ENCODE results near the gene DPP7. TPM values are rescaled to one million over a fixed set of nuclear protein-coding genes. Genes with fewer than 3 reads are reported as not detected.
A peak's percentile ranks its signal among the peaks of the same experiment; 100 is the strongest.

DPP7 gene
- polyA plus RNA-seq (2013) = 11.0 and 12.4 TPM in 2 replicates

DNA sequence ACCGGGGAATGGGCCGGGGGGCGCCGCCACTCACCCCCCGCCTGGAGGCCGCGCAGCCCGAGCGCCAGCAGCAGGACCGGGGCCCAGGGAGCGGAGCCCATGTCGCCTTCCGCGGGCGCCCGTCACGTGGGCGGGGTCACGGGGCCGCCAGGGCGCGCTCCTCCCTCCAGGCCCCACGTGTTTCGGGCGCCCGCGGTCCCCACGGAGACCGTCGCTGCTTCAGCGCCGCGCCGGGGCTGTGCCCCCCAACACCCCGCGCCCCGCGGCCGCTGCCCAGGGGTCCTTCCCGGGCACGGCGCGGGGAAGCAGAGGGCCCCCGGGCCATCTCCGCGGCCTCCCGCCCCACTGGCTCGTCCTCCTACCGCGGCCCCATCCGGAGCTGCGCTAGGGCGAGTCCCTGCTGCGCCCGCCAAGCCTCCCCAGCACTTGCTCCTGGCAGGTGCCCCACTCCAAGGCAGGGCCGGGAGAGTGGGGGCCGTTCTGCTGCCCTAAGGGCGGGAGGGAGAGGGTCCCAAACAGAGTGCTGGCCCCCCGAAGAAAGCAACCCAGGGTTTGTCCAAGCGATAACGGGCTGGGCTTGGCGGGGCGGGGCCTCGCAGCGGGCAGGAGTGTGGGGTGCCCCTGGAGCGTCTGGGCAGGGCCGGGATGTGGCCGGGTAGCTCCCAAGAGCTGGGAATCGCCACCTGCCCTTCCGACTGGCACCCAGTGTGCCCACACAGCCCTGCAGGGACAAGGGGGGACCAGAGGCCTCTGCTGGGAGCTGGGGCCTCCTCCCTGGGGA lies at the start of gene DPP7:
TSS of gene DPP7 (minus strand) at position 121 of the 781 bp plus-strand sequence. CDS start at position 101, 20 bp downstream.
- Histone ChIP-seq H3K27me3 (ENCODE audit: insufficient read depth, low read length) (peaks cover 24% of the 10 kb centered on the region), H3K36me3 (ENCODE audit: control insufficient read depth in 1 of 2, insufficient read depth in 2 of 2, low read length in 2 of 2) (peaks cover under 1 to 3% of the 10 kb centered on the region in 2 experiments), H3K9ac (ENCODE audit: low read length) (no peak within 1 kb of the TSS), H3K79me2 (ENCODE audit: control insufficient read depth, insufficient read depth, low read length, poor library complexity) (no peaks in the 10 kb centered on the region), H3K4me1 (ENCODE audit: control insufficient read depth in 1 of 2, insufficient read depth in 2 of 2, low read length in 2 of 2) (no peaks in the 10 kb centered on the region), H3K4ac (ENCODE audit: low read depth, low read length) (no peak within 1 kb of the TSS), H3K4me3 (ENCODE audit: low read depth, low read length) (no peak within 1 kb of the TSS), H2BK5ac (ENCODE audit: low read depth, low read length, poor library complexity) (no peak within 1 kb of the TSS), H3K79me1 (ENCODE audit: low read length) (no peaks in the 10 kb centered on the region), H4K12ac (ENCODE audit: low read depth, low read length) (no peak within 1 kb of the TSS), H2BK12ac (ENCODE audit: low read length) (no peak within 1 kb of the TSS), H3K9me3 (ENCODE audit: insufficient read depth, low read depth, low read length) (no peaks in the 10 kb centered on the region), H4K8ac (ENCODE audit: low read depth, low read length) (no peak within 1 kb of the TSS), H3K18ac (ENCODE audit: low read length) (no peak within 1 kb of the TSS), H3K4me2 (ENCODE audit: low read length) (peak within 1 kb of the TSS; percentile 59), H3K23ac (ENCODE audit: low read length) (no peak within 1 kb of the TSS), H3K27ac (ENCODE audit: low read depth, low read length) (no peak within 1 kb of the TSS), H4K91ac (ENCODE audit: low read depth, low read length) (no peak within 1 kb of the TSS), H2AFZ (ENCODE audit: insufficient read depth, low read length, poor library complexity) (no peak within 1 kb of the TSS), H2AK5ac (ENCODE audit: low read length) (no peak within 1 kb of the TSS), H3K14ac (ENCODE audit: low read length) (no peak within 1 kb of the TSS), H2BK120ac (ENCODE audit: insufficient read depth, low read length, poor library complexity) (no peak within 1 kb of the TSS)
- peak in 1 of 2 donors; percentile 54 for DNase-seq
- WGBS (ENCODE audit: extremely low coverage, insufficient coverage, insufficient read length) = no CpG with 5 or more reads among the region's 70 CpGs

DNA sequence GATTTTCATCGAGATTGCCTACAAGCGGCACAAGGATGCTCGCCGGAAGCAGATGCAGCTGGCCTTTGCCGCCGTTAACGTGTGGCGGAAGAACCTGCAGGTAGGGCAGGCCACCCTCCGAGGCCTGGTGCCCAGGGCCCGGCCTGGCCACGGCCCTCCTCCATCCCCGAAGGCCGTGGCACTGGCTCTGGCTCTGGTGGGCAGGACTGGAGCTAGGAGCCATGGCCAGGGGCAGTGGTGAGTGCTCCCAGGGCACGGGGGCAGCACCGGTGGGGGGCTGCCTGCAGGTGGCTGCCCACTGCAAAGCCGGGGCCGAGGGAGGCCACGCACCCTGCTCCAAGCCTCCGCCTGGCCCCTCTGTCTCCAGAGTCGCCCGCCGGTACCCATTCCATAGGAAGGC lies 49.3 kb upstream of the DPP7 start:
- no peak overlapping the region for H3K4me2 ChIP-seq (ENCODE audit: low read length)
- no peaks in the 10 kb centered on the region for H3K36me3 ChIP-seq (ENCODE audit: control insufficient read depth in 1 of 2, insufficient read depth in 2 of 2, low read length in 2 of 2)
- no peak overlapping the region for H2BK12ac ChIP-seq (ENCODE audit: low read length)
- no peak overlapping the region for H2AK5ac ChIP-seq (ENCODE audit: low read length)
- no peak overlapping the region for H3K4ac ChIP-seq (ENCODE audit: low read depth, low read length)
- no peaks in the 10 kb centered on the region for H3K79me2 ChIP-seq (ENCODE audit: control insufficient read depth, insufficient read depth, low read length, poor library complexity)
- no peak for DNase-seq
- H3K27ac ChIP-seq (ENCODE audit: low read depth, low read length) = no peak overlapping the region
- no peaks in the 10 kb centered on the region for H3K79me1 ChIP-seq (ENCODE audit: low read length)
- no peak overlapping the region for H3K9ac ChIP-seq (ENCODE audit: low read length)
- peaks cover 11% of the 10 kb centered on the region for H3K9me3 ChIP-seq (ENCODE audit: insufficient read depth, low read depth, low read length)
- no peak overlapping the region for H3K4me3 ChIP-seq (ENCODE audit: low read depth, low read length)
- H2AFZ ChIP-seq (ENCODE audit: insufficient read depth, low read length, poor library complexity) = no peak overlapping the region
- no peak overlapping the region for H4K91ac ChIP-seq (ENCODE audit: low read depth, low read length)
- H3K27me3 ChIP-seq (ENCODE audit: insufficient read depth, low read length) = peaks cover 71% of the 10 kb centered on the region
- no peak overlapping the region for H2BK120ac ChIP-seq (ENCODE audit: insufficient read depth, low read length, poor library complexity)
- WGBS (ENCODE audit: extremely low coverage, insufficient coverage, insufficient read length) = no CpG with 5 or more reads among the region's 22 CpGs
- H3K14ac ChIP-seq (ENCODE audit: low read length) = no peak overlapping the region
- H3K18ac ChIP-seq (ENCODE audit: low read length) = no peak overlapping the region
- H3K4me1 ChIP-seq (ENCODE audit: control insufficient read depth in 1 of 2, insufficient read depth in 2 of 2, low read length in 2 of 2) = peaks cover 0 to 4% of the 10 kb centered on the region in 2 experiments
- H4K12ac ChIP-seq (ENCODE audit: low read depth, low read length) = no peak overlapping the region
- H2BK5ac ChIP-seq (ENCODE audit: low read depth, low read length, poor library complexity) = no peak overlapping the region
- no peak overlapping the region for H4K8ac ChIP-seq (ENCODE audit: low read depth, low read length)
- no peak overlapping the region for H3K23ac ChIP-seq (ENCODE audit: low read length)

DNA sequence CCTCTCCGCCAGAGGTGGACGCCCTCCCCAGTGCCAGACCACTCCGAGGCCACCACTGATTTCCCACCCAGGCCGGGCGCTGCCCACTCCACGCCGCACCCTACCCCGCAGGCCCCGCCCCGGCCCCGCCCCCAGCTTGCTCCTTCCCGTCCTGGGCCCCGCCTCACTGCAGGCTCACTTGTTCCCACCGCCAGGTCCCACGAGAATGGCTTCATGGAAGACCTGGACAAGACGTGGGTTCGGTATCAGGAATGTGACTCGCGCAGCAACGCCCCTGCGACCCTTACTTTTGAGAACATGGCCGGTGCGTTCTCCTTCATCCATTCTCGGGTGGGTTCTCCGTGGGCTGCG lies 48.8 kb upstream of the DPP7 start:
- peaks cover 11% of the 10 kb centered on the region for H3K9me3 ChIP-seq (ENCODE audit: insufficient read depth, low read depth, low read length)
- H3K4me2 ChIP-seq (ENCODE audit: low read length) = peak overlapping the region; percentile 20
- DNase-seq = no peak
- no CpG with 5 or more reads among the region's 26 CpGs for WGBS (ENCODE audit: extremely low coverage, insufficient coverage, insufficient read length)
- H2BK12ac ChIP-seq (ENCODE audit: low read length) = no peak overlapping the region
- H3K4ac ChIP-seq (ENCODE audit: low read depth, low read length) = no peak overlapping the region
- no peak overlapping the region for H4K8ac ChIP-seq (ENCODE audit: low read depth, low read length)
- H3K27ac ChIP-seq (ENCODE audit: low read depth, low read length) = no peak overlapping the region
- H3K27me3 ChIP-seq (ENCODE audit: insufficient read depth, low read length) = peaks cover 67% of the 10 kb centered on the region
- H2BK120ac ChIP-seq (ENCODE audit: insufficient read depth, low read length, poor library complexity) = no peak overlapping the region
- H2BK5ac ChIP-seq (ENCODE audit: low read depth, low read length, poor library complexity) = no peak overlapping the region
- H3K4me1 ChIP-seq (ENCODE audit: control insufficient read depth in 1 of 2, insufficient read depth in 2 of 2, low read length in 2 of 2) = peaks cover 0 to 2% of the 10 kb centered on the region in 2 experiments
- H3K4me3 ChIP-seq (ENCODE audit: low read depth, low read length) = no peak overlapping the region
- H2AFZ ChIP-seq (ENCODE audit: insufficient read depth, low read length, poor library complexity) = no peak overlapping the region
- no peak overlapping the region for H3K18ac ChIP-seq (ENCODE audit: low read length)
- H4K91ac ChIP-seq (ENCODE audit: low read depth, low read length) = no peak overlapping the region
- no peaks in the 10 kb centered on the region for H3K79me2 ChIP-seq (ENCODE audit: control insufficient read depth, insufficient read depth, low read length, poor library complexity)
- no peak overlapping the region for H4K12ac ChIP-seq (ENCODE audit: low read depth, low read length)
- no peaks in the 10 kb centered on the region for H3K36me3 ChIP-seq (ENCODE audit: control insufficient read depth in 1 of 2, insufficient read depth in 2 of 2, low read length in 2 of 2)
- H3K9ac ChIP-seq (ENCODE audit: low read length) = no peak overlapping the region
- H3K23ac ChIP-seq (ENCODE audit: low read length) = no peak overlapping the region
- no peak overlapping the region for H2AK5ac ChIP-seq (ENCODE audit: low read length)
- no peak overlapping the region for H3K14ac ChIP-seq (ENCODE audit: low read length)
- no peaks in the 10 kb centered on the region for H3K79me1 ChIP-seq (ENCODE audit: low read length)

DNA sequence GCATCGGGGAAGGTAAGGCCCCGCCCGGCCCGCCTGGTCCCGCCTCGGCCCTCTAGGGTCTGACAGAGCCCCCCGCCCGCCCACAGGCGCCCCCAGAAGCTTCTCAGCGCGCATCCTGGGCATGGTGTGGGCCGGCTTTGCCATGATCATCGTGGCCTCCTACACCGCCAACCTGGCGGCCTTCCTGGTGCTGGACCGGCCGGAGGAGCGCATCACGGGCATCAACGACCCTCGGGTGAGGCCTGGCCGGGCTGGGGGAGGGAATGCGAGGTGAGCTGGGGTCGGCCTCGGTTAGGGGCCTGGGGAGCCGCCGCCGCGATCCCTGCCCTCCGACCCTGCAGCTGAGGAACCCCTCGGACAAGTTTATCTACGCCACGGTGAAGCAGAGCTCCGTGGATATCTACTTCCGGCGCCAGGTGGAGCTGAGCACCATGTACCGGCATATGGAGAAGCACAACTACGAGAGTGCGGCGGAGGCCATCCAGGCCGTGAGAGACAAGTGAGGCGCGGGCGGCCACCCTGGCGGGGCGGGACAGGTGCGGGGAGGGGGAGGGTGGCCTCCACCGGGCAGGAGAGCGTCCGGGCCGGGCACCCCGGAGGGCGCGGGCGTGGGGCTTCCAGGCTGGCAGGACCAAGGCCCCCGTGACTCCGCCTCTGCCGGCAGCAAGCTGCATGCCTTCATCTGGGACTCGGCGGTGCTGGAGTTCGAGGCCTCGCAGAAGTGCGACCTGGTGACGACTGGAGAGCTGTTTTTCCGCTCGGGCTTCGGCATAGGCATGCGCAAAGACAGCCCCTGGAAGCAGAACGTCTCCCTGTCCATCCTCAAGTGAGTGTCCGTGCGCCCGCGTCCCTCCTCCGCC lies 48.2 kb upstream of the DPP7 start:
- Histone ChIP-seq H3K4me3 (ENCODE audit: low read depth, low read length) (no peak overlapping the region), H2BK12ac (ENCODE audit: low read length) (no peak overlapping the region), H3K4me2 (ENCODE audit: low read length) (peak overlapping the region; percentile 24), H3K4ac (ENCODE audit: low read depth, low read length) (no peak overlapping the region), H2AK5ac (ENCODE audit: low read length) (no peak overlapping the region), H3K18ac (ENCODE audit: low read length) (no peak overlapping the region), H4K91ac (ENCODE audit: low read depth, low read length) (no peak overlapping the region), H3K27me3 (ENCODE audit: insufficient read depth, low read length) (peaks cover 63% of the 10 kb centered on the region), H4K8ac (ENCODE audit: low read depth, low read length) (no peak overlapping the region), H3K9me3 (ENCODE audit: insufficient read depth, low read depth, low read length) (peaks cover 13% of the 10 kb centered on the region), H2BK5ac (ENCODE audit: low read depth, low read length, poor library complexity) (no peak overlapping the region), H3K14ac (ENCODE audit: low read length) (no peak overlapping the region), H2AFZ (ENCODE audit: insufficient read depth, low read length, poor library complexity) (no peak overlapping the region), H3K27ac (ENCODE audit: low read depth, low read length) (no peak overlapping the region), H4K12ac (ENCODE audit: low read depth, low read length) (no peak overlapping the region), H3K79me1 (ENCODE audit: low read length) (no peaks in the 10 kb centered on the region), H3K36me3 (ENCODE audit: control insufficient read depth in 1 of 2, insufficient read depth in 2 of 2, low read length in 2 of 2) (no peaks in the 10 kb centered on the region), H3K23ac (ENCODE audit: low read length) (no peak overlapping the region), H3K4me1 (ENCODE audit: control insufficient read depth in 1 of 2, insufficient read depth in 2 of 2, low read length in 2 of 2) (no peaks in the 10 kb centered on the region), H2BK120ac (ENCODE audit: insufficient read depth, low read length, poor library complexity) (no peak overlapping the region), H3K79me2 (ENCODE audit: control insufficient read depth, insufficient read depth, low read length, poor library complexity) (no peaks in the 10 kb centered on the region), H3K9ac (ENCODE audit: low read length) (no peak overlapping the region)
- peak; percentile 13 to 62 for DNase-seq
- no CpG with 5 or more reads among the region's 74 CpGs for WGBS (ENCODE audit: extremely low coverage, insufficient coverage, insufficient read length)
